Prostate gland (tissue), 2 donors: ENCODE measurements around the gene MRPL58. TPM values are rescaled to one million over a fixed set of nuclear protein-coding genes. Genes with fewer than 3 reads are reported as not detected.

Experiments
- DNase-seq: peaks from one replicate; pipeline ENCODE4 v3.0.0-alpha.2; 2019; ENCODE audit warnings: low spot score
- H3K27ac ChIP-seq, 2 donors: fragments of 200-600 bp; sonication (generic); 2 replicates each; pipeline ENCODE4 v1.5.1; 2017 to 2019
- H3K27me3 ChIP-seq: fragments of 200-600 bp; sonication (generic); replicated peaks from 2 replicates; pipeline ENCODE4 v1.5.1; 2019; ENCODE audit not compliant: insufficient read depth
- H3K36me3 ChIP-seq, 2 donors: fragments of 200-600 bp; sonication (generic); 1 replicate in 1 of 2; 2 replicates in 1 of 2; pipeline versions ENCODE4 v1.5.1 to v1.8.1; 2017 to 2019
- H3K4me1 ChIP-seq: fragments of 200-600 bp; sonication (generic); replicated peaks from 2 replicates; pipeline ENCODE4 v1.5.1; 2019
- H3K4me3 ChIP-seq, 2 donors: fragments of 200-600 bp; sonication (generic); 2 replicates each; pipeline ENCODE4 v1.5.1; 2017 to 2019
- H3K9me3 ChIP-seq: fragments of 200-600 bp; sonication (generic); 2 replicates; pipeline ENCODE4 v1.5.1; 2017
- CTCF ChIP-seq, 4 experiments: fragments of 200-600 bp in 2 of 4; fragments of 450-650 bp in 2 of 4; sonication (generic) in 2 of 4; IDR thresholded peaks; 1 replicate in 3 of 4; 2 replicates in 1 of 4; pipeline ENCODE4 v1.5.1; 2016 to 2019; ENCODE audit warnings: antibody characterized with exemption in 4 of 4, mild to moderate bottlenecking in 2 of 4, moderate library complexity in 2 of 4
- POLR2A ChIP-seq: fragments of 450-650 bp; IDR thresholded peaks from one replicate; pipeline ENCODE4 v1.6.1; 2016; ENCODE audit warnings: antibody characterized with exemption, mild to moderate bottlenecking
- POLR2AphosphoS5 ChIP-seq: sonication (generic); formaldehyde crosslinking; IDR thresholded peaks from one replicate; pipeline ENCODE4 v1.6.1; 2017; ENCODE audit warnings: antibody characterized with exemption
- WGBS: methylation state at CpG from one replicate; pipeline ENCODE4 v1.1.5; 2018; 5-methylcytosine and 5-hydroxymethylcytosine counted together
- intact Hi-C: fragments of 100-400 bp; cut with DNase I; formaldehyde crosslinking; loops from one replicate; pipeline ENCODE4 v1.14.2; 2022
- total RNA-seq, 2 donors: library from RNA; depleted of rRNA; stranded (reverse); fragments of >200 nt; gene quantifications; one replicate each; pipeline ENCODE4 v1.1.0, GENCODE V29; 2016

MRPL58 gene
- total RNA-seq, 2 donors from 2014 or later: 28.4 to 73.8 TPM

GRCh38 chr17:74987418-74987908 is 25.0 kb upstream of the MRPL58 start, which contains the start of gene CDR2L:
Gene CDR2L (plus strand): TSS chr17:74987632. CDS start chr17:74988044, 412 bp downstream.
- no peaks in the 10 kb centered on the region for H3K4me1 ChIP-seq
- peak within 1 kb of the TSS; percentile 90 to 91 for H3K27ac ChIP-seq
- intact Hi-C loops: no loop called here
- H3K4me3 ChIP-seq: peak within 1 kb of the TSS; percentile 81 to 93
- peak in 1 of 4 experiments; percentile 37 for TF ChIP-seq CTCF (IDR thresholded peaks at IDR 0.05)
- TF ChIP-seq POLR2A: peak; percentile 98
- TF ChIP-seq POLR2AphosphoS5: peak; percentile 90
- no peaks in the 10 kb centered on the region for H3K9me3 ChIP-seq
- H3K27me3 ChIP-seq: no peaks in the 10 kb centered on the region
- DNase-seq: peak; percentile 95
- no peaks in the 10 kb centered on the region for H3K36me3 ChIP-seq
- under 1% methylated on average over 40 of the region's 51 CpGs for WGBS

- TF ChIP-seq CTCF (IDR thresholded peaks at IDR 0.05): peak in 3 of 4 experiments; percentile 38 to 70 (median 51)
- no peak for TF ChIP-seq POLR2A
- TF ChIP-seq POLR2AphosphoS5: no peak
- no peaks in the 10 kb centered on the region for H3K36me3 ChIP-seq
- under 1% methylated on average over 58 of the region's 76 CpGs for WGBS
- peak; percentile 83 for DNase-seq
- H3K27ac ChIP-seq: peak overlapping the region; percentile 90 to 91
- H3K4me3 ChIP-seq: peak overlapping the region; percentile 81 to 93
- H3K4me1 ChIP-seq: no peaks in the 10 kb centered on the region
- H3K9me3 ChIP-seq: no peaks in the 10 kb centered on the region
- H3K27me3 ChIP-seq: no peaks in the 10 kb centered on the region
- intact Hi-C loops: no loop called here
Measured at GRCh38 chr17:74987909-74988711, 24.4 kb upstream of the MRPL58 start.

GRCh38 chr17:74990581-74991105 is 21.8 kb upstream of the MRPL58 start:
- no peak for DNase-seq
- Histone ChIP-seq H3K27ac (no peak overlapping the region), H3K4me1 (no peaks in the 10 kb centered on the region), H3K9me3 (no peaks in the 10 kb centered on the region), H3K4me3 (no peak overlapping the region), H3K27me3 (no peaks in the 10 kb centered on the region), H3K36me3 (no peaks in the 10 kb centered on the region)
- TF ChIP-seq CTCF (IDR thresholded peaks at IDR 0.05) (no peak), POLR2A (no peak), POLR2AphosphoS5 (no peak)
- WGBS: 90% methylated on average over 10 of the region's 10 CpGs
- intact Hi-C loops: no loop called here

GRCh38 chr17:74992223-74992622 is 20.2 kb upstream of the MRPL58 start:
- Histone ChIP-seq H3K4me3 (no peak overlapping the region), H3K27me3 (no peaks in the 10 kb centered on the region), H3K36me3 (no peaks in the 10 kb centered on the region), H3K4me1 (no peaks in the 10 kb centered on the region), H3K9me3 (no peaks in the 10 kb centered on the region), H3K27ac (peak overlapping the region in 1 of 2 donors; percentile 61)
- TF ChIP-seq POLR2A (no peak), POLR2AphosphoS5 (no peak), CTCF (IDR thresholded peaks at IDR 0.05) (no peak)
- intact Hi-C loops: no loop called here
- DNase-seq: no peak
- WGBS: 33% methylated on average over 2 of the region's 2 CpGs
